Motor neuron (in vitro differentiated cells): ENCODE results near the gene GIPR. TPM values are rescaled to one million over a fixed set of nuclear protein-coding genes. Genes with fewer than 3 reads are reported as not detected.
"Not testable (repeated sequence)": the region's sequence is repeated elsewhere in the genome, so short reads cannot be mapped to it uniquely, and the experiment has no call there.

Experiments
- ATAC-seq, 8 experiments: fragments of 200-7000 bp; cut with Tn5 transposase; replicated peaks in 6 of 8; 2 replicates each; pipeline ENCODE4 v1.8.0; 2021; ENCODE audit warnings: mild to moderate bottlenecking in 8 of 8, moderate library complexity in 8 of 8
- H3K27ac ChIP-seq, 2 donors: fragments of 250-450 bp; sonication (Bioruptor Pico); 2 replicates each; pipeline ENCODE4 v1.9.0; 2021; ENCODE audit warnings: antibody characterized with exemption in 2 of 2, mild to moderate bottlenecking in 2 of 2, moderate library complexity in 1 of 2
- H3K4me1 ChIP-seq, 2 donors: fragments of 250-450 bp; sonication (Bioruptor Pico); replicated peaks in 1 of 2; 2 replicates each; pipeline ENCODE4 v1.6.1; 2021; ENCODE audit warnings: antibody characterized with exemption in 2 of 2, mild to moderate bottlenecking in 2 of 2, moderate library complexity in 1 of 2
- H3K4me3 ChIP-seq, 5 donors: fragments of 250-450 bp; sonication (Bioruptor Pico); 2 replicates each; pipeline ENCODE4 v1.9.0; 2021; ENCODE audit warnings: antibody characterized with exemption in 5 of 5, mild to moderate bottlenecking in 5 of 5, moderate library complexity in 4 of 5
- WGBS, 10 experiments: fragments of 450-650 bp; shearing (Covaris generic); methylation state at CpG; one replicate each; pipeline ENCODE4 v1.0.0; 2022; 5-methylcytosine and 5-hydroxymethylcytosine counted together
- in situ Hi-C, 9 experiments: fragments of 400-800 bp; cut with MboI; loops; one replicate each; pipeline ENCODE4 v1.15.0; 2021; ENCODE audit warnings: low sequenced_read_pairs in 9 of 9, low pct_unique_long_range_greater_than_20kb in 2 of 9; ENCODE audit not compliant: unreplicated experiment in 9 of 9
- total RNA-seq, 8 experiments: library from RNA; unstranded; fragments of 300-600 nt; gene quantifications; 2 replicates each; pipeline versions ENCODE4 v1.2.3 to v1.2.4, GENCODE V29; 2022

GIPR gene
- total RNA-seq, 8 experiments from 2014 or later: 0.20 to 8.7 (median 3.9) TPM

- ATAC-seq: peak; percentile 71 to 93 (median 82)
- 0 to 40% (median 5%) methylated on average over 3 to 9 of the region's 51 CpGs for WGBS, 10 experiments
- Histone ChIP-seq H3K4me1 (peaks cover 0 to 8% of the 10 kb centered on the region in 2 donors), H3K27ac (no peak overlapping the region), H3K4me3 (peak overlapping the region; percentile 13 to 27 (median 19))
- in situ Hi-C loops: loop anchor here in 1 of 9 experiments (25.0 kb wide), 1 partner anchor 169 kb away; the partner anchor contains the start of gene VASP
Observed at GRCh38 chr19:45681391-45682015, 13.5 kb downstream of the GIPR start.

GRCh38 chr19:45682117-45682516 is 14.1 kb downstream of the GIPR start:
- H3K27ac ChIP-seq: no peak overlapping the region
- H3K4me3 ChIP-seq: no peak overlapping the region
- in situ Hi-C loops: loop anchor here in 1 of 9 experiments (25.0 kb wide), 1 partner anchor 170 kb away; the partner anchor contains the start of gene VASP
- peaks cover 0 to 5% of the 10 kb centered on the region in 2 donors for H3K4me1 ChIP-seq
- no peak for ATAC-seq
- WGBS, 10 experiments: 52 to 80% (median 71%) methylated on average over 1 to 7 of the region's 8 CpGs; no CpG with 5 or more reads in 1 of the 10 experiments

GRCh38 chr19:45682908-45683307 is 14.9 kb downstream of the GIPR start:
- Histone ChIP-seq H3K27ac (no peak overlapping the region), H3K4me1 (peaks cover 0 to 4% of the 10 kb centered on the region in 2 donors), H3K4me3 (no peak overlapping the region)
- WGBS, 10 experiments: 40 to 100% (median 62%) methylated on average over 1 to 5 of the region's 5 CpGs; no CpG with 5 or more reads in 6 of the 10 experiments
- no peak for ATAC-seq
- in situ Hi-C loops: loop anchor here in 1 of 9 experiments (25.0 kb wide), 1 partner anchor 171 kb away; the partner anchor contains the start of gene VASP

GRCh38 chr19:45685045-45685444 is 17.0 kb downstream of the GIPR start:
- H3K4me1 ChIP-seq, H3K27ac ChIP-seq, ATAC-seq, H3K4me3 ChIP-seq: not testable (repeated sequence)
- in situ Hi-C loops: loop anchor here in 1 of 9 experiments (25.0 kb wide), 1 partner anchor 173 kb away; the partner anchor contains the start of gene VASP
- 83 to 100% (median 98%) methylated on average over 1 to 5 of the region's 11 CpGs; no CpG with 5 or more reads in 4 of the 10 experiments for WGBS, 10 experiments

- no peak for ATAC-seq
- no peak overlapping the region for H3K27ac ChIP-seq
- peaks cover 4 to 6% of the 10 kb centered on the region in 2 donors for H3K4me1 ChIP-seq
- WGBS, 10 experiments: 90 to 100% (median 97%) methylated on average over 1 to 6 of the region's 9 CpGs; no CpG with 5 or more reads in 6 of the 10 experiments
- in situ Hi-C loops: loop anchor here in 1 of 9 experiments (25.0 kb wide), 1 partner anchor 175 kb away; the partner anchor contains the start of gene VASP
- H3K4me3 ChIP-seq: no peak overlapping the region
Observed at GRCh38 chr19:45687599-45687998, 19.6 kb downstream of the GIPR start.

GRCh38 chr19:45691516-45692186 is 23.6 kb downstream of the GIPR start, which contains the start of gene SNRPD2:
Gene SNRPD2 (minus strand): TSS chr19:45691953. CDS start chr19:45691888, 65 bp downstream.
- Histone ChIP-seq H3K4me3 (peak within 1 kb of the TSS; percentile 48 to 74 (median 62)), H3K4me1 (peaks cover 7 to 10% of the 10 kb centered on the region in 2 donors), H3K27ac (peak within 1 kb of the TSS; percentile 78 to 87)
- WGBS, 10 experiments: 0 to 2% (median 0%) methylated on average over 1 to 19 of the region's 36 CpGs; no CpG with 5 or more reads in 1 of the 10 experiments
- peak; percentile 57 to 71 (median 65) for ATAC-seq
- in situ Hi-C loops: loop anchor here in 1 of 9 experiments (25.0 kb wide), 1 partner anchor 179 kb away; the partner anchor contains the start of gene VASP

- peak within 1 kb of the TSS; percentile 48 to 74 (median 62) for H3K4me3 ChIP-seq
- in situ Hi-C loops: loop anchor here in 1 of 9 experiments (25.0 kb wide), 1 partner anchor 180 kb away; the partner anchor contains the start of gene VASP
- peak; percentile 84 to 92 (median 90) for ATAC-seq
- peak within 1 kb of the TSS; percentile 78 to 87 for H3K27ac ChIP-seq
- WGBS, 10 experiments: 0 to 2% (median 0%) methylated on average over 1 to 27 of the region's 70 CpGs; no CpG with 5 or more reads in 1 of the 10 experiments
- H3K4me1 ChIP-seq: peaks cover 7 to 10% of the 10 kb centered on the region in 2 donors
Observed at GRCh38 chr19:45692187-45693105, 24.4 kb downstream of the GIPR start, which contains the start of gene QPCTL. Gene QPCTL (plus strand): TSS chr19:45692666. CDS start chr19:45692704, 38 bp downstream.

- 0 to 1% (median 0%) methylated on average over 1 to 17 of the region's 22 CpGs; no CpG with 5 or more reads in 3 of the 10 experiments for WGBS, 10 experiments
- ATAC-seq: peak in 1 of 8 experiments; percentile 1
- in situ Hi-C loops: loop anchor here in 1 of 9 experiments (25.0 kb wide), 1 partner anchor 181 kb away; the partner anchor contains the start of gene VASP
- H3K27ac ChIP-seq: peak overlapping the region; percentile 70 to 87
- peaks cover 7 to 10% of the 10 kb centered on the region in 2 donors for H3K4me1 ChIP-seq
- H3K4me3 ChIP-seq: peak overlapping the region; percentile 48 to 74 (median 62)
Observed at GRCh38 chr19:45693106-45693788, 25.2 kb downstream of the GIPR start.

GRCh38 chr19:45701676-45702075 is 33.7 kb downstream of the GIPR start:
- no peak for ATAC-seq
- in situ Hi-C loops: no loop called here
- Histone ChIP-seq H3K27ac (no peak overlapping the region), H3K4me1 (no peaks in the 10 kb centered on the region), H3K4me3 (no peak overlapping the region)
- WGBS, 10 experiments: 73 to 100% (median 100%) methylated on average over 1 to 5 of the region's 7 CpGs; no CpG with 5 or more reads in 3 of the 10 experiments

GRCh38 chr19:45705115-45705514 is 37.1 kb downstream of the GIPR start:
- WGBS, 10 experiments: 100% methylated on average over 1 to 5 of the region's 9 CpGs; no CpG with 5 or more reads in 6 of the 10 experiments
- in situ Hi-C loops: no loop called here
- no peak for ATAC-seq

GRCh38 chr19:45705710-45706415 is 37.8 kb downstream of the GIPR start:
- Histone ChIP-seq H3K4me3 (no peak overlapping the region), H3K4me1 (peaks cover 0 to 3% of the 10 kb centered on the region in 2 donors), H3K27ac (no peak overlapping the region)
- in situ Hi-C loops: no loop called here
- WGBS, 10 experiments: 80 to 97% (median 87%) methylated on average over 2 to 8 of the region's 12 CpGs; no CpG with 5 or more reads in 3 of the 10 experiments
- no peak for ATAC-seq

More at GRCh38 chr19:45705115-45705514, 37.1 kb downstream of the GIPR start:
- no peak overlapping the region for H3K27ac ChIP-seq
- H3K4me3 ChIP-seq: no peak overlapping the region
- H3K4me1 ChIP-seq: no peaks in the 10 kb centered on the region
